NCI-H1694 treated with DMSO at 0.1 percent for 48 hours (cell line): ENCODE data around the gene KIAA1671.

ENCODE experiments used
- DNase-seq: peaks from one replicate; lab custom pipeline; 2025; lab: John Stamatoyannopoulos, UW

Gene KIAA1671

DNA sequence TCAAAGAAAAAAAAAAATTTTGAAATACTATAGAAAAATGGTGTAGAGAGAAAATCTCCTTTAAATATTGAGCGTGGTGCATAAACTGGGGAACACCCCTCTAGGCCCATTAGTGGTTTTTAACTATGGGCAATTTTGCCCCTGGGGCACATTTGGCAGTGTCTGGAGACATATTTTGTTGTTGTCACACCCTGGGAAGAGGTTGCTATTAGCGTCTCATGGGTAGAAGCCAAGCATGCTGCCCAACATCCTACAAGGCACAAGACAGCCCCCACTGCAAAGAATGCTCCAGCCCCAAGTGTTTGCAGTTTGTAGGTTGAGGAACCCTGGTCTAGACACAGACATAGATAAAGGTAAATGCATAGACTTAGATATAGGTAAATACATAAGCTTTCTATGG is 92.6 kb downstream of the KIAA1671 start:
- no peak for DNase-seq

DNA sequence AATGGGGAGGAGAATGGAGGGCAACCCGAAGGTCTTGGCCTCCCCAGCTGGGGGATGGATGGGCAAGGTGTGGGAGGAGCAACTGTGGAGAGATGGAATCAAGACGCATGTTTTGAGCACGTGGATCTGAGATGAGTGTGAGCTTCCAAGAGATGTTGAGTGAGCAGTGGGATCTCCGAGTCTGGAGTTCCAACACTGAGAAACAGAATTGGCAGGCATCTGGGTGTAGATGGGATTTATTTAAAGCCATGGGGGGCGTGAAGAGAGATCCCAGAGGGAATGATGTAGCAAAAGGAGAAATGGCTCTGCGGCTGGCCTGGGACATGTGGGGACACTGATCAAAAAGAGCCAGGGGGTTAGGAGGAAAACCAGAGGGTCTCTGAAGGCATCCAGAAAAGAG is 95.6 kb downstream of the KIAA1671 start:
- DNase-seq = no peak

DNA sequence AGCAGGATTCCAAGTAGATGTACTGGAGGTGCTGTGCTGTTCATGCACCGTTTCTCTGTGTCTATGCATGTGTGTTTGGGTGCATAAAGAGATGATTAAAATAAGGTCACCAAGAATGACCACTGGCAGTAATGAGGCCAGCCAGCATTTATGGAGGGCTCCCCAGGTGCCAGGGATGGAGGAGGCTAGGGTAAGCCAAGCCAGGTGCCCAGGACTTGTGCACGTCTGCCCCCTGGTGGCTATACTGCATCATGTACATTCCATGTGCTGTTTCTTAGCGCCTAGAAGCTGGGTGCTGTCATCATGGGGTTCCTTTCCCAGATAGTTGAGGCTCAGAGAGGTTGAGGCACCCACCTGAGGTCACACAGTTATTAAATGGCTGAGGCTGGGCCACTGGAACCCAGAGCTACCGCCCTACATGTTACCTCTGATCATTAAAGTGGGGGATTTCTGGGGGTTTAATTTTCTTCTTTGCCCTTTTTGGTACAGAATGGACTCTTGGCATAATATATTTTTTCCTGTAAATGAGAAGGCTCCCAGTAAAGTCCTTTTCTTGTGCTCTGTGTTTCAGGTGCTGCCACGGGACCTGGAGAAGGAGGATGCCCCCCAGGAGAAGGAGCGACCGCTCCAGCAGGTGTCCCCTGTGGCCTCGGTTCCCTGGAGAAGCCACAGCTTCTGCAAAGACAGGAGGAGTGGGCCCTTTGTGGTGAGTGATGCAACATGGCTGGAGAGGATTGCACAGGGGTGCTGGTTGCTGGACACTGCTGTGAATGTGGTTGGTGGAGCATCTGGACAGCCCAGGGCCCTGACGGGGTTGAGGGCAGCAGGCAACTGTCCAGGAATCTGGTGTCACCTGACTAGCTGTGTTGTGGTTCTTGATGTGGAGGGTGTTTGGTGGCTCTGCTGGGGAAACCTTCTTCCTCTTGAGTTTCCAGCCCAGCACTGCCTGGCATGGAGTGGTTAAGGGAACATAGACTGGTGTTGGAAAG is 96.4 kb downstream of the KIAA1671 start:
- DNase-seq = peak; percentile 37

DNA sequence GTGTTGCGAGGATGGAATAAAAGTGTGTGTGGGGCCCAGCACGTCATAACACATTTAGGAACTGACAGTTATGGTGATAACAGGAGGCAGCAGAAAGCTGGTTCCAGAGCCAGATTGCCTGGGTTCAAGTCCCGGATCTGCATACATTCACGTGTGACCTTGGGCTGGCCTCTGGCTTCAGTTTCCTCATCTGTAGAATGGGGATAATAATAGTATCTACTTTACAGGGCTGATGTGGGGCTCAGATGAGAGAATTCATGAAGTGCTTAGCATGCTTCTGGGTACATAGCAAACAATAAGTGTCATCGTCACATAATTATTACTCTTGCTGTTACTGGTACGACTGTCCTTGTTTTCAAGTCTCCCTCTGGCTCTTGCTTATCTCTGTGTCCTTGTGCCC is 97.3 kb downstream of the KIAA1671 start:
- no peak for DNase-seq

DNA sequence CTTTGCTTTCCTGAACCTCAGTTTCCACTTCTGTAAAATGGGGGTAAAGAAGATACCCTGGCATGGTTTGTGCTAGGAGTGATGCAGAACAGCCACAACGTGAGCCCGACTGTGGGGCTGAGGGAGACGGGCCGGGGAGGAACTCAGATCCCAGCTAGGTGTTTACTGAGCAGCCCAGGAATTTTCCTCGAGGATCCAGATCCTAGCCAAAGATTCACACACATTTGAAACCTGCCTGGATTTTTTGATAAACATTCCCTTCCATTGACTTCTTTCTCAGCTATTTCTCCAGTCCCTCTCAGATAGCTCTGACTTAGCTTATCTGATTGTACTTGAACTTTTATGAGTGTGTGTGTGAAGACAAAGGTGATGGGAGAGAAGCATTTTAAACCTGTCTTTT is 98.0 kb downstream of the KIAA1671 start:
- no peak for DNase-seq

DNA sequence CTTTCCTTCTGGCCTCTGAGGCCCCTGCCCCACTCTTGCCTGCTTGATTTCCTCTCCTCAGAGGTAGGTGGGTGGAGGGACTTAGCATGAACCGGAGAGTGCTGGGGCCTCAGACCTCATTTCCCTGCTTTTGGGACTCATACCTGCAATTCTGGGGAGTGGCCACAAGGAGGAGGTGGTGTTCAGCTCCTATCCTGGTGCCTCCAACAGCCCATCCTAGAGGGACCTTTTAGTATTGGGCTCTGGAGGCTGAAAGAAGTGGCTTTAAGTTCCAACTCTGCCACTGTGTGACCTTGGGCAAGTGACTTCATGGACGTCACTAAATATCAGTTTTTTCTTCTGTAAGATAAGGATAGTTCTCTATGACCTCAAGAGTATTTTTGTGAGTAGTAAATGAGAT is 98.6 kb downstream of the KIAA1671 start:
- DNase-seq = no peak

DNA sequence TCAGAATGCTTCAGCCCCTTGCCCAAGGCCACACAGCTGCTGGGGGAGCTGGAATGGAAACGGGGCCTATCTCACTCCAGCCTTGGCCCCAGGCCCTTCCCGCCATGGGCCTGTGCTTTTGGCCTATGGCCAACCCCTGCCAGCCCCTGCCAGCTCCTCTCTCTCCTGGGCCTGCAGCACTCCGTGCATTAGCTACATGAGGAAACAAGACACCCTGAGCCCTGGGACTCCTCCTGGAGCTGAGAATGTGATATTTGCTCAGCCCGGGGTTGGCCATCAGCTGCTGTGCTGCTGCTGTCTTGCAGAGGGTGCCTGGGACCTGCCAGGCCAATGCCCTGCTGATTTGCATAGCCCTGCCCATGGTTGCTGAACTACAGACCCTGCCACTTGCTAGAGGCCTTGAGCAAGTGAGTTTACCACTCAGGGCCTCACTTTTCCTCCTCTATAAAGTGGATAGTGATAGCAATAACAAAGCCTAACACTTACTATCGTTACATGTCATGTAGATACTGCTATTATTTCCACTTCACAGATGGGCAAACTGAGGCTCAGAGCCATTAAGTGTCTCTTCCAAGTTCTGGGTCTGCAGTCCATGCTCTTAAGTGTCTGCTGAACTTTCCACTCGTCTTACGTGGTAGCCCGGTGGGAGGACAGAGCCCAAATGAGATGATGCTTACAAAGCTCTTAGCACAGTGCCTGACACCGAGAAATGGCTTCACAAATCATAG is 99.6 kb downstream of the KIAA1671 start:
- no peak for DNase-seq

DNA sequence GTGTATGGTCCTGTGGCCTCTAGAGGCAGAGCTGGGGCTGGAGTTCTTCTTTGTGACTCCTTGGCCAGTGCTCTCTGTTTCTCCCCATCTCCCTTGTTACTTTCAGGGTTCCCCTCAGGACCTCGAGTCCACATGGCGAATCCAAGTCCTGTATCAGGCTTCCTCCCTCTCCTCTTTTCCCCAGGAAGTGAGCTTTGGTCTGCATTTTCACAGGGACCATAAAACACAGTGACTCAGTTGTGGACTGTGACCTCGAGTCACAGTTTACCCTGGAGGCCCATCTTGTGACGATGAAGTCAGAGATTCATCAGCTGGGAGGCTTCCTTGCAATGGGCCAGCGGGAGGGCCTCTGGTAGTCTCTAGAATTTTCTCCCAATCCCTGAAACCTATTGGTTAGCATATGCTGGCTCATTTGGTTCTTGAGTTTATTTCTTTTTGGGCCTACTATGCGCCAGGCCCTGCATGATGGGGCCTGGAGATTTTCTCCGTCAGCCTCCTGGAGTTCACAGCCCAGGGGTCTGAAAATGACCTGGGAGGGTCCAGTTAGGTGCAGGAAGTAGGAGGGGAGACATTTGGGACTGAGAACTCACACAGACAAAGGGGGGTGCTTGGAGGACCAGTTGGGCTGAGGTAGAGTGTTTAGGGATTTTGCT is 100.8 kb downstream of the KIAA1671 start:
- no peak for DNase-seq

DNA sequence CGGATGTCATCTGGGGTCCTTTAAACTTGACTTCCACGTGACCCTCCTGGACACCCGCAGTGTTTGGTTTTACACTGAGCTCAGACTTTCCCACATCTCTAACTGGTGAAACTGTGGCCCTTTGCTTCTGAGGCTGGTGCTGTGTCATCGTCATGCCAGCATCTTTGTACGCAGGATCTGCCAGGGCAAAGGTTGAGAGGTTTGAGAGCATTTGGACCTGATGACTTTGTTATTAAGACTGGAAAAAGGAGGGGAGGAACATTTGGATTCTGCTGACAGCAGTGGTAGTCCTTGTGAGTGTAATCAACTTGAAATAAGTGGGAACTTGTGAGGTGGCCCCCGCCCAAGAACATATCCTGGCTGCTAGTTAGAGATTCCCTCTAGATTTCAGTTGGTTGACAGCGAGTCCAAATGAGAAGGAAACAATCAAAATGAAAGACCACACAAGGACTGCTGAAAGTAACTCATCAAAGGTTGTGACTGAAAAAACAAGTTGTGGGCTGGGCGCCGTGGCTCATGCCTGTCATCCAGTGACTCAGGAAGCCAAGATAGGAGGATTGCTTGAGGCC is 102.5 kb downstream of the KIAA1671 start:
- no peak for DNase-seq

DNA sequence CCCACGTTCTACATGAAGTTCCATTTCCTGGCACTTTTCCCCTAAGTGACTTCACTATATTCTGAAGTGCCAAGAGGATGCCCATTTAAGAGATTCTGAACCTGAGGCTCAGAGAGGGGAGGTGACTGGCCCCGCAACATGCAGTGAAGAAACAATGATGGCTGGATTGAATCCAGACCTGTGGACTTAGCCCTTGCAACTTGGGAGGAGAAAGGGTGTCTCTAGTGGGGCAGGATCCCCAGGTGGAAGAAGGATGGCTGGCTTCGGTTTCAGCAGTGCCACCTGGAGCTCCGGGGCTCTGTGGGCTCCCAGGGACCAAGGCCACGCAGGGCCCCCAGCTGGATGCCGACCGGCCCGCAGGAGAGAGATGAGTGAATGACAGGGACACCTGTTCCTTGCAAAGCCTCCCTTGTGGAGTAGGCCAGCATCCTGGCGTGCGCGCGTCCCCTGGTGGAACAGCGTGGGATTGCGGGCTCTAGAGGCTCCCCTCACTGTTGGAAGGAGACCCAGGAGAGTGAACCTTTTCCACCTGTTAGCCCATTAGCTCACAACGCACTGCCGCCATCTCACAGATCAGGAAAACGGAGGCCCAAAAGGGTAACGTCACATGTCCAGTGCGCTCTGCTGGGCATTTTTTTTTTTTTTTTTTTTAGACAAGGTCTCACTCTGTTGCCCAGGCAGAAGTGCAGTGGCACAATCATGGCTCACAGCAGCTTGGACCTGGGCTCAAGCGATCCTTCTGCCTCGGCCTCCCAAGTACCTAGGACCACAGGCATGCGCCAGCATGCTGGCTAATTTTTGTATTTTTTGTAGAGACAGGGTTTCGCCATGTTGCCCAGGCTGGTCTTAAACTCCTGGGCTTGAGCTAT is 104.7 kb downstream of the KIAA1671 start:
- no peak for DNase-seq

DNA sequence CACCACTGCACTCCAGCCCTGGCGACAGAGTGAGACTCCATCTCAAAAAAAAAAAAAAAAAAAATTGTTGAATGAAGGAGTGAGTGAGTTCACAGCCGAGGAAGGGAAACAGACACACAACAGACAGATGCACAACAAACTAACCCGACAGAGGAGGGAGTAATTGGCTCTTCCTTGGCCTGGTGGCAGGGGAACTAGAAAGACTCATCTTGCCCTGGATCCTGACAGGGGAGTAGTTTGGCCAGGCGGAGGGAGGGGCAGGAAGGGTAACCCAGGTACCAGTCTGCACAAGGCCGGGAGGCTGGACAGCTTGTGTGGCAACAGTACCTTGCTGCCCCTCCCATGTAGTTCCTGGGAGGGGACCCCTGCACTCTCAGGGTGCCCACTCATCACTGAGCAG is 106.9 kb downstream of the KIAA1671 start:
- DNase-seq = no peak

DNA sequence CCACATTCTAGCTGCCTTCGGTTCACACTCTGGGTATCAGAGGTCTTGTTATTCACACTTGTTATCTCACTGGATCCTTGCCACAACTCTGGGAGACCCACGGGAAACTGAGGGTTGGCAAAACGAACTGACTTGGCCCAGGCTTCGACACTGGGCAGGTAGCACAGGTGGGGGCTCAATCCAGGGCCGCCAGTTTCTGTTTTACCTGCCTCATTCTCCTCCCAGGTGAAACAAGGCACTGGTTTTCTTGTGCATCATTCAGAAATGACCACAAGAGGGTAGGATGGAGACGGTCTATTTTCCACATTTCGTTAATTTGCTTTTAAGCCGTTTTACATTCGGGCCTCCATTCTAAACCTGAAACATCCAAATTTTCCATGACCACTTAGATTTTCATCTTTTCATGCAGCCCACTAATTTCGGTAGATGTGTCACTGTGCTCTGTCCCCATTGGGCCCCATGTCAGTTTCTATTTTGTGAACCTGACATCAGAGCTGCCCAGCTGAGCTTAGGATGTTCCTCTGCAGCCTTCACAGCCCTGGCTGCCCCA is 108.1 kb downstream of the KIAA1671 start:
- DNase-seq = no peak

DNA sequence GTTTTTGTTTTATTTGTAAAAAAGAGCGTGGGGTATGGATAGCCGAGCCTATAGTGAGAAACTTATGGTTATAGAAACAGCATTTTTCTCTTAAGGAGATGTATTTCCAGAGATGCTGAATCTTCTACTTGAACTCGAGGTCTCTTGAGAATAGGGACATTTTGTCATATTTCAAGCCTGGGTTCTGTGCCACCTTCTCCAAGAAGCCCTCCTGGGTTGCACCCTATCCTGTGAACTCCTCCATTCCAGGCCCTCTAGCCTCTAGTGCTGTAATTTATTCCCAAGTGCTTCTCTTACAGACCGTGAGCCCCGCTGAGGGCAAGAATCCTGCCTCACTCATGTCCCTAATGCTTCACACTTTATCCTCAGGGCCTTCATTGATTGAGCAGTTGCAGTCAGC is 108.6 kb downstream of the KIAA1671 start:
- no peak for DNase-seq

DNA sequence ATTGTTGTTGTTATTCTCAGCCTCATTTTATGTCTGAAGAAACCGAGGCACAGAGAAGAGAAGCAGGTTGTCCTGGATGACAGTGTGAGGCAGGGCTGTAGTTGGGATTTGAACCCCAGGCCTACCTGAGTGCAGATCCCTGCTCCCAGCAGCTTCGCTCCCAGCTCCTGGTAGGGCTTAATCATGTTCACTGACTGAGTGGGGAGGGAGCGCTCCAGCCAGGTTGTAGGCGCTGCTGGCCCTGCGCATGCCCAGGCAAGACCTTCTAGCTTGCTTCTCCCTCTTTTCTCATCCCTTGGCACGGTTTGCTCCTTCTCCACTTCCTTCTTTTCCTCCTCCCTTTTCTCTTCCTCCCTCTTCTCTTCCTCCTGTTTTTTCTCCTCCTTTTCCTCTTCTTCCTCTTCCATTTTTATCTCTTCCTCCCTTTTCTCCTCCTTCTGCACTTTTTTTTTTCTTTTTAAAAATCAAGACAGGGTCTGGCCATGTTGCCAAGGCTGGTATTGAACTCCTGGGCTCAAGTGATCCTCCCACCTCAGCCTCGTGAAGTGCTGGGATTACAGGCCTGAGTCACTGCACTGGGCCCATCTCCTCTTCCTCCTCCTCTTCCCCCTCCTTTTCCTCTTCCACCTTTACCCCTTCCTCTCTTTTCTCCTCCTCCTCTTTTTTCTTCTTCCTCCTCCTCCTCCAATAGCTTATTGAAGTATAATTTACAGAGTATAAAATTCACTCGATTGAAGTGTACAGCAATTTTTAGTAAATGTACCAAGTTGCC is 109.3 kb downstream of the KIAA1671 start:
- DNase-seq = no peak

DNA sequence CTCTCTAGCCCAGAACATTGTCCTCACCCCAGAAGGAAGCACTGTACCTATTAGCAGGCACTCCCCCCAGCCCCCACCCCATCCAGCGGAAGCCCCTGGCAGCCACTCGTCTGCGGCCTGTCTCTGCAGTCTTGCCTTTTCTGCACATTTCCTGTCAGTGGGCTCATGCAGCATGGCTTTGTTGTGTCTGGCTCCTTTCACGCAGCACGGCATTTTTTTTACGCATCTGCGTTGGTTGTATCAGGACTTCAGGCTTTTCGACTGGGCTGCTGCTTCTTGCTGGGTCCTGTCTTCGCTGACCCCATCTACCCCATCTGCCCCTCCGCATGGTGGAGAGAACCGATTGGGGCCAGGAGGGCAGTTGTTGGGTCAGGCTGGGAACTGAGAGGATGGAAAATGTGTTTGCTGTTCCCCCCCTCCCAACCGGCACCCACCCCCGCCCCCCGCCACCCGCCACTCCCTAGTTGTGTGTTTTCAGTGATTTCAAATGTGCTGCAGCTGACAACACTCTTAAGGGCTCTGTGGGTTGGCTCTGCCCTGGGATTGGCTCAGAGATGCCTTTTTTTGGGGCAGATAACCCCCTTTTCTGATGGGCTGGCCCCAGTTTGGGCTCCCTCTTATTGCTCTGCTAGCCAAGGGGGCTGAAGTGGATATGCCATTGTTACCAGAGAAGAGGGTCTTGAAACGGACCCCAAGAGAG is 110.0 kb downstream of the KIAA1671 start:
- DNase-seq = peak; percentile 33

DNA sequence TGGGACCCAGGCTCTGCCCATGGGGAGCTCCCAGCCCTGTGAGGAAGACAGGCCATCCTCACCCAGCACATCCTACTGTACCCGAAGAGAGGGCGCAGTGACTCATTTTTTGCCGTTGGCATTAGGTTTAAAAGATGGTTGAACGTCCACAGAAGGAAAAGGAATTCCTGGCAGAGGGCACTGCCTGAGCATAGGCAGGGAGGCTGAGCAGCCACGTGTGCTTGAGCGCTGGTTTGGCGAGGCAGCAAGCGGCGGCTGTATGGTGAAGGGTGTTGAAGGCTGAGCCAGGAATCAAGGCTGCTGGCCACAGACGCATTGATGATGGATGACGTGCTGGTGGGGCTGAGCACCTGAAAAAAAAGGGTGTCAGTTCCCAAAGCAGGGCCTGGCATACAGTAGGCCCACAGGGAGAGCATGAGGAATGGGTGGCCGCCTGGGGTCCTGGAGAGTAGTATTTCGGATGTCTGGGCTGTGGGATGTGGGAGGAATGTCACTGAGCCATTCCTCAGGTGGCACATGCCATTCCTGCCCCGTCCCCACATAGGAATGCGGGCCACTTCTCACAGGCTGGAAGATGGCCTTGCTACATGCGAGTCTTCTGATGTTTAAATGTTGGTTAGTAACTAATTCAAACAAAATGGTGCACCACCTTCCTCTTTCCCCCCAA is 112.5 kb downstream of the KIAA1671 start:
- no peak for DNase-seq

DNA sequence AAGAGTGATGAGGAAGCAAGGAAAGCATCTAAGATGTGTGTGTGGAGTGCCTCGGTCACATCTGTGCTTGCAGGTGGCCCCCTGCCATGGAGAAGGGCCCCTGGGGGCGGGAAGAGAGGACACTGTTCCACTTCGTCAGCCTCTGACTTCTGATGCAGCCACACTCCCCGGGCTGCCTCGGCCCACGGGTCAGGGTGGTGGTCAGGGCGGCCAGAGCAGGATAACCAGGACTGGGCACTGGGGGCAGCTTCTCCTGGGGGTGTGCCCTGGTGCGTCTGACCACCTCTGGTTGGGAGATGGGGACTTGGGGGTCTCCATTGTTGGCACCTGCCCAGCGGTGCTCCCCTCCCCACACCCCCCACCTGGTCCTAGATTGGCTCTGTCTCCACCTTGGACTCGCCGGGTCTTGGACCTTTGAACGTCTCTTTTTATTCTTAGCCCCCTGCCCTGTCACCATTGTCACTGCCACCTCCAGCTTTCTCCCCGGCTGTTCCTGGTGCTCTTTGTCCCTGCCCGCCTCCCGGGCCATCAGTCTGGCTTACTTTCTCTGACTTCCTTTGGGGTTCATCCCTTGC is 114.4 kb downstream of the KIAA1671 start:
- DNase-seq = no peak

DNA sequence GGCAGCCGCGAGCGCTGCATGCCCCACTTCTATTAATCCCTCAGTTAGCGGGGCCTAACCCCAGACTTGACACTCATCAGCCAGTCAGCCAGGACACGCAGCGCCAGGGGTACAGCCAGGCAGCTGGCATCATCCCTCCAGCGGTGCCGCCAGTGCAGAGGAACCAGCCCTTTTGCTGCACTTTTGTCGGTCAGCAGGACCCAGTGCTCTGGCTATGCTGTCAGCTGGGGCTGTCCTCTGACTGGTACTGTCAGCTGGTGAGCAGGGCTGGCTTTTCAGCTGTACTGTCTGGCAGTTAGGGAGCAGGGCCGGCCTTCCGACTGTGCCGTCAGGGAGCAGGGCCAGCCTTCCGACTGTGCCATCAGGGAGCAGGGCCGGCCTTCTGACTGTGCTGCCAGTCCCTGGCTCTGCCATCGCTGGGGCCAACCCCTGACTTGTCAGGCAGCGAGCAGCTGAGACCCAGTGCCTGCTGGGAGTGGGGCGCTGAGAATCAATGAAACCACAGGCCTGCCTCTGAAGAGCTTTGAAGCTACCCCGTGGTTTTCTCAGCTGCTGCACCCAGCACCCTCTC is 115.4 kb downstream of the KIAA1671 start:
- no peak for DNase-seq
